K562 (cell line): ENCODE data around the gene PGM2L1. TPM values are rescaled to one million over a fixed set of nuclear protein-coding genes. Genes with fewer than 3 reads are reported as not detected.

Experiments
- ATAC-seq: fragments of 200-7000 bp; cut with Tn5 transposase; 3 replicates; pipeline ENCODE4 v1.9.1; 2020; ENCODE audit warnings: moderate library complexity
- BruUV-seq: library from RNA; stranded (reverse); fragments of 400-500 nt; replicated peaks from 2 replicates; lab custom pipeline; 2021; lab: Mats Ljungman, UMichigan
- CTCF ChIA-PET: fragments of 300-600 bp; formaldehyde crosslinking; extraction: SDS; loops from one replicate; lab custom pipeline; 2021; ENCODE audit warnings: low intra/inter-chr PET ratio; lab: Yijun Ruan, JAX
- POLR2A ChIA-PET: fragments of 300-600, 350-650 bp; sonication (Branson Sonifier 250); formaldehyde crosslinking; extraction: SDS; loops from one replicate; lab custom pipeline; 2021; ENCODE audit warnings: antibody characterized with exemption, inconsistent platforms; lab: Yijun Ruan, JAX
- DNase-seq, 4 experiments: peaks; one replicate each; pipeline versions ENCODE4 v3.0.0 to v3.0.0-alpha.2; 2011 to 2018; ENCODE audit warnings: low spot score in 3 of 4, mixed read lengths in 3 of 4; ENCODE audit errors: extremely low read depth in 1 of 4
- FAIRE-seq: peaks from 2 replicates; lab custom pipeline; 2011; peaks lifted over from hg19 to GRCh38; lab: Jason Lieb, UNC
- H2AFZ ChIP-seq: 2 replicates; pipeline ENCODE4 v1.6.0; 2011; ENCODE audit warnings: low read depth, low read length, control low read depth, inconsistent platforms
- H3K27ac ChIP-seq: fragments of 200-600 bp; 3 replicates; pipeline ENCODE4 v1.8.0; 2011; ENCODE audit warnings: low read depth, mild to moderate bottlenecking, control low read depth, inconsistent platforms, low read length, moderate library complexity, mixed read lengths; ENCODE audit errors: extremely low read depth
- H3K27me3 ChIP-seq, 2 experiments: fragments of 300-600 bp in 1 of 2; 2 replicates in 1 of 2; 3 replicates in 1 of 2; pipeline versions ENCODE4 v1.6.0 to v1.8.0; 2011; ENCODE audit warnings: inconsistent platforms in 2 of 2, low read length in 2 of 2, mild to moderate bottlenecking in 1 of 2, mixed read lengths in 1 of 2, moderate library complexity in 1 of 2; ENCODE audit not compliant: control insufficient read depth in 2 of 2, insufficient read depth in 2 of 2
- H3K36me3 ChIP-seq: fragments of 300-600 bp; 3 replicates; pipeline ENCODE4 v1.8.0; 2011; ENCODE audit warnings: mild to moderate bottlenecking, low read length, inconsistent platforms; ENCODE audit not compliant: control insufficient read depth, insufficient read depth
- H3K4me1 ChIP-seq, 2 experiments: fragments of 200-600 bp in 1 of 2; replicated peaks in 1 of 2; 2 replicates in 1 of 2; 3 replicates in 1 of 2; pipeline versions ENCODE4 v1.5.1 to v1.8.0; 2011; ENCODE audit warnings: inconsistent platforms in 2 of 2, low read length in 2 of 2, mild to moderate bottlenecking in 1 of 2, mixed read lengths in 1 of 2, moderate library complexity in 1 of 2; ENCODE audit not compliant: control insufficient read depth in 2 of 2, insufficient read depth in 2 of 2
- H3K4me2 ChIP-seq: 2 replicates; pipeline ENCODE4 v1.6.1; 2011; ENCODE audit warnings: low read length, control low read depth, inconsistent platforms, mixed read lengths; ENCODE audit not compliant: insufficient read depth
- H3K4me3 ChIP-seq: fragments of 200-600 bp; sonication (generic), shearing (Covaris generic); 2 replicates; pipeline ENCODE4 v1.5.1; 2016; ENCODE audit warnings: control low read depth, inconsistent platforms
- H3K79me2 ChIP-seq: fragments of 200-600 bp; 3 replicates; pipeline ENCODE4 v1.8.0; 2011; ENCODE audit warnings: low read length, inconsistent platforms; ENCODE audit not compliant: control insufficient read depth, insufficient read depth
- H3K9ac ChIP-seq, 2 experiments: 2 replicates each; pipeline versions ENCODE4 v1.6.0 to v1.6.1; 2011; ENCODE audit warnings: low read depth in 2 of 2, low read length in 2 of 2, control low read depth in 1 of 2, inconsistent platforms in 1 of 2, mild to moderate bottlenecking in 1 of 2, mixed read lengths in 1 of 2; ENCODE audit not compliant: insufficient read depth in 1 of 2
- H3K9me1 ChIP-seq: one replicate; pipeline ENCODE4 v1.6.0; 2011; ENCODE audit warnings: inconsistent platforms, mild to moderate bottlenecking, low read length, moderate library complexity; ENCODE audit not compliant: control insufficient read depth, insufficient read depth
- H3K9me3 ChIP-seq: replicated peaks from 2 replicates; pipeline ENCODE4 v1.5.1; 2011; ENCODE audit warnings: low read depth, low read length, inconsistent platforms; ENCODE audit not compliant: control insufficient read depth, insufficient read depth
- H4K20me1 ChIP-seq: replicated peaks from 2 replicates; pipeline ENCODE4 v1.6.1; 2011; ENCODE audit warnings: low read length, inconsistent platforms, mixed read lengths; ENCODE audit not compliant: control insufficient read depth, insufficient read depth
- CBX3 ChIP-seq, 2 experiments: IDR thresholded peaks; 1 replicate in 1 of 2; 2 replicates in 1 of 2; pipeline ENCODE4 v1.6.1; 2012; ENCODE audit warnings: inconsistent platforms in 2 of 2, low read length in 2 of 2, borderline replicate concordance in 1 of 2, control low read depth in 1 of 2
- ETV1 ChIP-seq: fragments of 450-650 bp; conservative IDR thresholded peaks from 2 replicates; pipeline ENCODE4 v1.6.1; 2016; ENCODE audit warnings: missing genetic modification characterization, control low read depth, low read depth, missing compliant biosample characterization
- FOSL1 ChIP-seq: fragments of 200-800 bp; sonication (Bioruptor generic); conservative IDR thresholded peaks from 2 replicates; pipeline ENCODE4 v1.6.1; 2016; ENCODE audit warnings: missing genetic modification characterization, missing compliant biosample characterization
- JUN ChIP-seq, 2 experiments: sonication (generic) in 1 of 2; formaldehyde crosslinking in 1 of 2; IDR thresholded peaks; 2 replicates each; pipeline versions ENCODE4 v1.6.1 to v1.8.0; 2012 to 2022; ENCODE audit warnings: borderline replicate concordance in 2 of 2, mild to moderate bottlenecking in 2 of 2, improper control_type of control experiment in 1 of 2, low read depth in 1 of 2, low read length in 1 of 2, missing genetic modification reagents in 1 of 2
- JUND ChIP-seq, 2 experiments: IDR thresholded peaks; 2 replicates in 1 of 2; 3 replicates in 1 of 2; pipeline ENCODE4 v1.6.1; 2011; ENCODE audit warnings: borderline replicate concordance in 2 of 2, low read depth in 2 of 2, low read length in 2 of 2, improper control_type of control experiment in 1 of 2, missing biosample characterization in 1 of 2, missing genetic modification characterization in 1 of 2, missing genetic modification reagents in 1 of 2
- MEIS2 ChIP-seq: fragments of 450-650 bp; IDR thresholded peaks from 2 replicates; pipeline ENCODE4 v1.6.1; 2014; ENCODE audit warnings: mild to moderate bottlenecking; ENCODE audit not compliant: partially characterized antibody
- NCOR1 ChIP-seq: fragments of 450-650 bp; IDR thresholded peaks from 2 replicates; pipeline ENCODE4 v1.6.1; 2016; ENCODE audit warnings: mild to moderate bottlenecking, moderate library complexity
- SREBF1 ChIP-seq: fragments of 150-350 bp; IDR thresholded peaks from 2 replicates; pipeline ENCODE4 v1.6.1; 2014; ENCODE audit warnings: antibody characterized with exemption, low read depth, low read length, borderline replicate concordance
- SRSF1 ChIP-seq: fragments of 200-400 bp; formaldehyde crosslinking; IDR thresholded peaks from 2 replicates; pipeline ENCODE4 v1.6.1; 2017; ENCODE audit warnings: mild to moderate bottlenecking, low read depth, low read length, moderate library complexity
- TAL1 ChIP-seq: fragments of 450-650 bp; IDR thresholded peaks from 2 replicates; pipeline ENCODE4 v1.6.1; 2016; ENCODE audit warnings: mild to moderate bottlenecking
- ZNF133 ChIP-seq: fragments of 250-450 bp; sonication (Bioruptor Pico); IDR thresholded peaks from 2 replicates; pipeline ENCODE4 v1.4.0; 2020; ENCODE audit warnings: mild to moderate bottlenecking
- ZNF175 ChIP-seq: fragments of 200-800 bp; sonication (Bioruptor generic); IDR thresholded peaks from 2 replicates; pipeline ENCODE4 v1.6.1; 2016; ENCODE audit warnings: low read depth, mild to moderate bottlenecking, missing genetic modification characterization, missing compliant biosample characterization
- WGBS: fragments of 100-300 bp; shearing (Covaris generic); methylation state at CpG from one replicate; pipeline ENCODE4 v1.1.6; 2016; ENCODE audit warnings: low coverage, mixed read lengths; ENCODE audit not compliant: insufficient coverage; ENCODE audit errors: missing lambda C conversion rate; 5-methylcytosine and 5-hydroxymethylcytosine counted together
- in situ Hi-C: fragments of 300-500 bp; cut with MboI; formaldehyde crosslinking; loops from 4 replicates; pipeline ENCODE4 v1.15.0; 2018; ENCODE audit warnings: inconsistent platforms, mixed read lengths
- intact Hi-C: fragments of 100-400 bp; cut with micrococcal nuclease; formaldehyde crosslinking; loops from 2 replicates; pipeline ENCODE4 v1.14.2; 2022
- polyA plus RNA-seq, 8 experiments: library from polyadenylated mRNA; depleted of rRNA in 4 of 8; stranded (reverse) in 5 of 8; unstranded in 3 of 8; fragments of >200 nt; fragmentation: Nextera tagmentation in 2 of 8; fragmentation: Illumina TruSeq in 1 of 8; extraction: Ambion mirVana in 2 of 8; extraction: Trizol in 1 of 8; gene quantifications; 2 replicates each; pipeline versions ENCODE4 v1.2.1 to v1.2.3, GENCODE V29; 2011 to 2014; ENCODE audit warnings: inconsistent platforms in 1 of 8, missing spikeins in 1 of 8
- total RNA-seq, 7 experiments: library from RNA; depleted of rRNA in 6 of 7; stranded (reverse); fragments of >200 nt in 6 of 7; fragmentation: Illumina TruSeq in 2 of 7; extraction: Trizol in 2 of 7; gene quantifications; 2 replicates each; pipeline versions ENCODE4 v1.2.1 to v1.2.3, GENCODE V29; 2011 to 2021; ENCODE audit warnings: low replicate concordance in 1 of 7
- TF ChIP-seq, protein P1 (sequence below), 2 experiments: fragments of 450-650 bp in 1 of 2; sonication (generic) in 1 of 2; formaldehyde crosslinking in 1 of 2; IDR thresholded peaks in 1 of 2; conservative IDR thresholded peaks in 1 of 2; 2 replicates each; pipeline versions ENCODE4 v1.6.1 to v1.8.1; 2016 to 2023; ENCODE audit warnings: mild to moderate bottlenecking in 2 of 2, moderate library complexity in 2 of 2, inconsistent platforms in 1 of 2, missing genetic modification reagents in 1 of 2
- TF ChIP-seq, protein P2 (sequence below): fragments of 250-450 bp; sonication (Bioruptor Pico); IDR thresholded peaks from 2 replicates; pipeline ENCODE4 v1.8.0; 2022; ENCODE audit warnings: moderate library complexity, mild to moderate bottlenecking, inconsistent platforms

Gene PGM2L1
- total and polyA plus RNA-seq, 9 of the 15 experiments (the other 6 are each of a cell fraction or from before 2014, with no cell fraction given), result 0.32 to 0.95 (median 0.63) TPM

DNA sequence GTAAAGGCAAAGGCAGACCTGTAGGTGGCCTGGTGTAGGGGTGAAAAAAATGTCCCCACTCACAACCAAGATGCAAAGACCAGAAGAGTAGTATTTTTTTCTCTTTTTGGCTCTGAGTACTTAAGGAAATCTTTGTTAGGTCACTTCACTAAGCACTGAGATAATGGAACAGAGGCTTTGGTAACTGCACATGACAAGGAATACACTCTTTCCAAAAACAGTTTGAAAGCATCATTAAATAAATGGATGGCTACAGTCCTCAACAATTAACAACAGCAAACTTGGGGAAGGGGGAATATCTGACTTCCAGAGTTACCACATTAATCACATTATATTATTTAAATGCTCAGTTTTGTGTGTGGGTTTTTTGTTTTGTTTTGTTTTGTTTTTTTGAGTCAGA, 26.9 kb upstream of the PGM2L1 start:
- FAIRE-seq, result no peak

DNA sequence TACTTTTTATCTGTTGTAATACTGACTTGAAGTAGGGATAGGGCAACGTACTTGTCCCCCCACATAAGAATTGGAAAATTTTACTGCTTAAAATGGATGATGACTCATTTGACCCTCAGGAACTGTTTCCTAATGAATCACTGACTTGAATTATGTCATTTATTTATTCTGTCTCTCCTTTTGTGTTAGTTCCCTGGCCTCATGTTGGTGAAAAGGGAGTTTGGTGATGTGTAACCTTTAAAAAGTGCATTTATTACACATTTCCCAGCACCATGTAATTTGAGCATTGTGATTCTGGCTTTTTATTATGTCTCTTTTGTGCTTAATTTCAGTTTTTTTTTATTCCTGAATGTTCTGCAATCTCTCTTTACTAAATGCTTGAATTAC, 20.3 kb upstream of the PGM2L1 start:
- 5% methylated on average over 1 of the region's 1 CpG for WGBS
- Histone ChIP-seq H3K4me2 (no peak overlapping the region), H3K4me3 (no peak overlapping the region), H4K20me1 (no peaks in the 10 kb centered on the region), H2AFZ (no peak overlapping the region), H3K9ac (no peak overlapping the region), H3K79me2 (no peaks in the 10 kb centered on the region), H3K9me3 (no peaks in the 10 kb centered on the region), H3K27ac (no peak overlapping the region), H3K9me1 (no peaks in the 10 kb centered on the region), H3K27me3 (peaks cover 0 to 5% of the 10 kb centered on the region in 2 experiments; a peak in 3 of 5 replicates), H3K4me1 (no peaks in the 10 kb centered on the region), H3K36me3 (no peaks in the 10 kb centered on the region)
- intact Hi-C loops (no loop called here), in situ Hi-C loops (no loop called here)
- no peak for DNase-seq
- no peak for FAIRE-seq
- TF ChIP-seq, protein P1, sequence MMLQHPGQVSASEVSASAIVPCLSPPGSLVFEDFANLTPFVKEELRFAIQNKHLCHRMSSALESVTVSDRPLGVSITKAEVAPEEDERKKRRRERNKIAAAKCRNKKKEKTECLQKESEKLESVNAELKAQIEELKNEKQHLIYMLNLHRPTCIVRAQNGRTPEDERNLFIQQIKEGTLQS (IDR thresholded peaks at IDR 0.05), result peak; percentile 82
- TF ChIP-seq, protein P1 (CRISPR knock-in tag; conservative IDR thresholded peaks at IDR 0.05), result no peak
- TF ChIP-seq, protein P2, sequence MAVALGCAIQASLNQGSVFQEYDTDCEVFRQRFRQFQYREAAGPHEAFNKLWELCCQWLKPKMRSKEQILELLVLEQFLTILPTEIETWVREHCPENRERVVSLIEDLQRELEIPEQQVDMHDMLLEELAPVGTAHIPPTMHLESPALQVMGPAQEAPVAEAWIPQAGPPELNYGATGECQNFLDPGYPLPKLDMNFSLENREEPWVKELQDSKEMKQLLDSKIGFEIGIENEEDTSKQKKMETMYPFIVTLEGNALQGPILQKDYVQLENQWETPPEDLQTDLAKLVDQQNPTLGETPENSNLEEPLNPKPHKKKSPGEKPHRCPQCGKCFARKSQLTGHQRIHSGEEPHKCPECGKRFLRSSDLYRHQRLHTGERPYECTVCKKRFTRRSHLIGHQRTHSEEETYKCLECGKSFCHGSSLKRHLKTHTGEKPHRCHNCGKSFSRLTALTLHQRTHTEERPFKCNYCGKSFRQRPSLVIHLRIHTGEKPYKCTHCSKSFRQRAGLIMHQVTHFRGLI, result no peak
- TF ChIP-seq FOSL1 (tag), result peak; percentile 53
- TF ChIP-seq JUND (IDR thresholded peaks at IDR 0.05; ENCODE audit: borderline replicate concordance, low read depth, low read length), result no peak
- TF ChIP-seq JUND (tag; IDR thresholded peaks at IDR 0.05; ENCODE audit: borderline replicate concordance, low read depth, low read length), result peak; percentile 12; the same call in 1 of the 3 replicates
- 0 out of 2 replicates have a peak, but pooled peaks have one; percentile 64 for TF ChIP-seq JUN (IDR thresholded peaks at IDR 0.05; ENCODE audit: borderline replicate concordance, low read depth, low read length)
- TF ChIP-seq JUN (CRISPR knock-in tag; IDR thresholded peaks at IDR 0.05; ENCODE audit: borderline replicate concordance), result no peak
- peak; percentile 19 for TF ChIP-seq MEIS2
- TF ChIP-seq TAL1, result no peak
- ChIA-PET CTCF (no interaction called here), POLR2A (interaction anchor here (0.8 to 1.3 kb wide), 3 partner anchors 10 to 82 kb away, joined by 3 read pairs; no protein-coding TSS in a partner anchor)
- no TSS peak for BruUV-seq
- ATAC-seq, result no peak

More for the DNA sequence above, 26.9 kb upstream of the PGM2L1 start:
- Histone ChIP-seq H3K9me3 (no peaks in the 10 kb centered on the region; the same call in 1 of the 2 replicates), H3K4me2 (no peak overlapping the region), H3K4me3 (no peak overlapping the region), H2AFZ (no peak overlapping the region), H3K27me3 (peaks cover 0 to 4% of the 10 kb centered on the region in 2 experiments; a peak in 2 of 5 replicates), H3K4me1 (no peaks in the 10 kb centered on the region), H3K9ac (no peak overlapping the region), H3K9me1 (no peaks in the 10 kb centered on the region), H3K36me3 (no peaks in the 10 kb centered on the region), H3K79me2 (no peaks in the 10 kb centered on the region), H3K27ac (no peak overlapping the region), H4K20me1 (no peaks in the 10 kb centered on the region; the same call in 1 of the 2 replicates)
- ChIA-PET POLR2A (interaction anchor here (1.2 kb wide), 1 partner anchor 12 kb away, joined by 3 read pairs; no protein-coding TSS in a partner anchor), CTCF (no interaction called here)
- TF ChIP-seq NCOR1 (no peak), ETV1 (tag) (no peak), SRSF1 (no peak), CBX3 (IDR thresholded peaks at IDR 0.05; ENCODE audit: borderline replicate concordance in 1 of 2, low read length in 2 of 2) (peak in 1 of 2 experiments; percentile 33; a peak in 1 of 3 replicates), ZNF175 (CRISPR knock-in tag) (peak; percentile 99), ZNF133 (CRISPR knock-in tag) (no peak), SREBF1 (no peak)
- DNase-seq, result no peak
- BruUV-seq, result no TSS peak
- ATAC-seq, result no peak
- in situ Hi-C loops (no loop called here), intact Hi-C loops (no loop called here)
